BJ (cell line): ENCODE results near the gene LHX3. TPM values are rescaled to one million over a fixed set of nuclear protein-coding genes. Genes with fewer than 3 reads are reported as not detected.

ENCODE experiments used
- CTCF ChIA-PET: fragments of 350-600 bp; formaldehyde crosslinking; extraction: SDS; loops from one replicate; lab custom pipeline; 2021; ENCODE audit warnings: antibody characterized with exemption, inconsistent platforms; lab: Yijun Ruan, JAX
- POLR2A ChIA-PET: fragments of 300-600 bp; sonication (Branson Sonifier 250); formaldehyde crosslinking; extraction: SDS; loops from one replicate; lab custom pipeline; 2021; ENCODE audit warnings: antibody characterized with exemption; lab: Charles Lee
- DNase-seq: peaks from one replicate; pipeline ENCODE4 v3.0.0-alpha.2; 2011; ENCODE audit warnings: low read depth
- H3K27me3 ChIP-seq: 2 replicates; pipeline ENCODE4 v1.6.0; 2011; ENCODE audit warnings: low read length; ENCODE audit not compliant: control insufficient read depth, insufficient read depth
- H3K36me3 ChIP-seq: 2 replicates; pipeline ENCODE4 v1.5.1; 2011; ENCODE audit warnings: low read length; ENCODE audit not compliant: control insufficient read depth, insufficient read depth
- H3K4me3 ChIP-seq: 2 replicates; pipeline ENCODE4 v1.5.1; 2011; ENCODE audit warnings: low read depth, mild to moderate bottlenecking, control low read depth, low read length
- polyA plus RNA-seq: library from polyadenylated mRNA; depleted of rRNA; stranded (reverse); fragments of >200 nt; gene quantifications from 2 replicates; pipeline ENCODE4 v1.2.3, GENCODE V29; 2011
- TF ChIP-seq, protein P1 (sequence below): IDR thresholded peaks from 2 replicates; pipeline ENCODE4 v1.5.1; 2011; ENCODE audit warnings: low read depth, mild to moderate bottlenecking, control low read depth, inconsistent platforms, low read length, moderate library complexity; ENCODE audit not compliant: insufficient read depth

Gene LHX3
- polyA plus RNA-seq, 1 experiment: not detected

DNA sequence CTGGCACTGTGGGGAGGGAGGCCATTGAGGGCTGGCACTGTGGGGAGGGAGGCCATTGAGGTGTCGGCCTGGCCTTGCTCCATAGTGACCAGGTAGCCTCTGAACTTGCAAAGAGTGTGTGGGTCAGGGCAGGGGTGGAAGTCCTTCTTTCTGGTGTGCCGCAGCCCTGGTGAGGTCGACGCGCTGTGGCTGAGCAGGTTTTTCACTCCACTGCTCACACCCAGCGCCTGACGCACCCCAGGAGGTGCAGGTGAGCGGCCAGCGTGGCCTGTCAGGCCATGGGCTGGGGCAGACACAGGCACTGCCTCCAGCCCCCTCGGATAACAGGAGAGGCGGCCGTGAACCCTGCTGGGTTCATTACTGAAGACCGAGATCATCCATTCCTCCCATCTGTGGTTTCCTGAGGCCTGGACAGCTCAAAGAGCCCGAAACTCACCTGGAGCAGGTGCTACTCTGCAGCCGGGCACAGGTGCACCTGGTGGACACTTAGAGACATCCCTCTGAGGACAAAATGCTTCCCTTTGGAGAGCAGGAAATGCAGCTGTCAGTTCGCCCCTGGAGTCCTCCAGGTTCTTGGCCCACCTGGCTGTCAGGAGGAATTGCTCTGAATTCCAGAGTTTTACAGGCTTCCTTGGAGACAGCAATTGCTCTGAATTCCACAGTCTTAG lies 32.4 kb downstream of the LHX3 start:
- POLR2A ChIA-PET: no interaction called here
- H3K27me3 ChIP-seq: peaks cover 19% of the 10 kb centered on the region

GRCh38 chr9:136171801-136172411 lies 33.0 kb downstream of the LHX3 start:
- ChIA-PET CTCF (interaction anchor here (1.2 kb wide), 1 partner anchor 111 kb away, joined by 4 read pairs; no protein-coding TSS in a partner anchor), POLR2A (no interaction called here)
- H3K36me3 ChIP-seq: no peaks in the 10 kb centered on the region
- DNase-seq: no peak
- peaks cover 19% of the 10 kb centered on the region for H3K27me3 ChIP-seq
- TF ChIP-seq, protein P1, sequence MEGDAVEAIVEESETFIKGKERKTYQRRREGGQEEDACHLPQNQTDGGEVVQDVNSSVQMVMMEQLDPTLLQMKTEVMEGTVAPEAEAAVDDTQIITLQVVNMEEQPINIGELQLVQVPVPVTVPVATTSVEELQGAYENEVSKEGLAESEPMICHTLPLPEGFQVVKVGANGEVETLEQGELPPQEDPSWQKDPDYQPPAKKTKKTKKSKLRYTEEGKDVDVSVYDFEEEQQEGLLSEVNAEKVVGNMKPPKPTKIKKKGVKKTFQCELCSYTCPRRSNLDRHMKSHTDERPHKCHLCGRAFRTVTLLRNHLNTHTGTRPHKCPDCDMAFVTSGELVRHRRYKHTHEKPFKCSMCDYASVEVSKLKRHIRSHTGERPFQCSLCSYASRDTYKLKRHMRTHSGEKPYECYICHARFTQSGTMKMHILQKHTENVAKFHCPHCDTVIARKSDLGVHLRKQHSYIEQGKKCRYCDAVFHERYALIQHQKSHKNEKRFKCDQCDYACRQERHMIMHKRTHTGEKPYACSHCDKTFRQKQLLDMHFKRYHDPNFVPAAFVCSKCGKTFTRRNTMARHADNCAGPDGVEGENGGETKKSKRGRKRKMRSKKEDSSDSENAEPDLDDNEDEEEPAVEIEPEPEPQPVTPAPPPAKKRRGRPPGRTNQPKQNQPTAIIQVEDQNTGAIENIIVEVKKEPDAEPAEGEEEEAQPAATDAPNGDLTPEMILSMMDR: no peak
- no peak overlapping the region for H3K4me3 ChIP-seq

More for the DNA sequence above, 32.4 kb downstream of the LHX3 start:
- no peak for DNase-seq
- TF ChIP-seq, protein P1: no peak
- H3K4me3 ChIP-seq: no peak overlapping the region
- H3K36me3 ChIP-seq: no peaks in the 10 kb centered on the region
- CTCF ChIA-PET: interaction anchor here (1.2 kb wide), 1 partner anchor 110 kb away, joined by 4 read pairs; no protein-coding TSS in a partner anchor

GRCh38 chr9:136171009-136171800 lies 33.7 kb downstream of the LHX3 start:
- TF ChIP-seq, protein P1: no peak
- DNase-seq: no peak
- ChIA-PET POLR2A (no interaction called here), CTCF (interaction anchor here (0.7 to 3.7 kb wide), 6 partner anchors 12 to 112 kb away, joined by 3 to 20 read pairs (median 4); no protein-coding TSS in a partner anchor)
- Histone ChIP-seq H3K36me3 (no peaks in the 10 kb centered on the region), H3K27me3 (peaks cover 19% of the 10 kb centered on the region), H3K4me3 (no peak overlapping the region)

DNA sequence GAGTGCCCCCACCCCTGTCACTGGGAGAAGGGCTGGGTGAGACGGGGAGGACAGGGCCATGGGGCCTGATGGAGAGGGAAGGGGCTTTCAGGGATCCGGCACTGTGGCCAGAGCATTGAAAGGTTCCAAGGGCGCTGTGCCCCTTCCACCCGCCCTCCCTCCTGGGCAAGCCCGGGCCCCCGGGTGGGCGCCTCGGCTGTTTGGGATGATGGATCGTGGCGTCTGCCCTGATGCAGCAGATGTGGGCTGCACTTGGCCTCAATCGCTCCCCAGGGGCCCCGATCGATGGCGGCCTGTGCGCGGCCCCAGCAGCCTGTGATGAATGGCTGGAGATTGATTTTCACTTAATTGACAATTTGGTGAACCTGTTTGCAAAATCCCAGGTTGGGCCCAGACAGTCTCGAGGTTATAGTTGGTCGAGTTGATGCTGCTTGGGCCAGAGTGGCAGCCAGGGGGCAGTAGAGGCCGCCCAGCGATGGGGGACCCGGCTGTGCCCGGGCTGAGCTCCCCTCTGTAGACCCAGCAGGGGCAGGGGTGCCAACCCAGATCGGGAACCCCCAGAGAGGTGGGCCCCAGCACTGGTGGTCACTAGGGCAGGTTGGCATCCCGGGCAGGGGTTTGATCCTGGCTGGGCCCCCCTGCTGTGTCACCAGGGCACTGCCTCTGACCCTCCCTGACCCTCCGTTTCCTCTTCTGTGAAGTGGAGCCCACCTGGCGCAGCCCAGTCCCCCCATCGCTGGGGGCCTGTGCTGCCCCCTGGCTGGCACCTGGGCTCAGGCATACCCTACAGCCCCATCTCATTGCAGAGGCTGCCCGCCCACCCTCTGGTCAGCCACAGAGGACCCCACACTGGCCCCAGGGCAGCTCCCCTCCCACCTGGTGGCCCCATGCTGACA lies 34.7 kb downstream of the LHX3 start:
- ChIA-PET POLR2A (no interaction called here), CTCF (interaction anchor here (0.7 to 3.7 kb wide), 5 partner anchors 11 to 113 kb away, joined by 3 to 20 read pairs (median 4); no protein-coding TSS in a partner anchor)
- H3K4me3 ChIP-seq: no peak overlapping the region
- H3K27me3 ChIP-seq: peaks cover 19% of the 10 kb centered on the region
- DNase-seq: no peak
- no peaks in the 10 kb centered on the region for H3K36me3 ChIP-seq
- TF ChIP-seq, protein P1: peak; percentile 78
